ENCODE measurements around the gene EHMT1. TPM values are rescaled to one million over a fixed set of nuclear protein-coding genes. Genes with fewer than 3 reads are reported as not detected.

EHMT1 gene
- total RNA-seq, 4 donors from 2014 or later, result 77.2 to 300 (median 161) TPM

DNA sequence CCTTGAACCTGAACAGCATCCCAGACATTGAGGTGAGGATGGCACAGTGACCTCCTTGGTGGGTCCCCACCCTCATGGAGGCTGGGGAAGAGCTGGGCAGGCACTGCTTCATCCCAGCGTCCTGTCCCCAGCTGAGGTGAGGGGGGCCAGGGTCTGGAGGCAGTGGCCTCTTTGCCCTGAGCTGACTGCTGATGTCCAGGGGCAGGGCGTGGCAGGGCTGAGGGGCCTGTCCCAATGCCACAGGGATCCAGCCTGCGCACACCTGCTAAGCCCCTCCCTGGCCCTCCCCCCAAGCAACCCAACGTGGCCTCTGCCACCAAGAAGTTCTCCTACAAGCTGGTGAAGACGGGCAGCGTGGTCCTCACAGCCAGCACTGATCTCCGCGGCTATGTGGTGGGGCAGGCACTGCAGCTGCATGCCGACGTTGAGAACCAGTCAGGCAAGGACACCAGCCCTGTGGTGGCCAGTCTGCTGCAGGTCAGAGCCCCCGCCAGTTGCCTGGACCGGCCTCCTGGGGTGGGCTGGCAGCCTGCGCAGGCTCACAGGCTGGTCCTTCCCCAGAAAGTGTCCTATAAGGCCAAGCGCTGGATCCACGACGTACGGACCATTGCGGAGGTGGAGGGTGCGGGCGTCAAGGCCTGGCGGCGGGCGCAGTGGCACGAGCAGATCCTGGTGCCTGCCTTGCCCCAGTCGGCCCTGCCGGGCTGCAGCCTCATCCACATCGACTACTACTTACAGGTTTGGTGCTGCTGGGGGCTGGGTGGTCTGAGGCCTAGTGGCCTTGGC, 4.9 kb upstream of the EHMT1 start:
- TF ChIP-seq POLR2A (IDR thresholded peaks at IDR 0.05), result no peak
- TF ChIP-seq, protein P1, sequence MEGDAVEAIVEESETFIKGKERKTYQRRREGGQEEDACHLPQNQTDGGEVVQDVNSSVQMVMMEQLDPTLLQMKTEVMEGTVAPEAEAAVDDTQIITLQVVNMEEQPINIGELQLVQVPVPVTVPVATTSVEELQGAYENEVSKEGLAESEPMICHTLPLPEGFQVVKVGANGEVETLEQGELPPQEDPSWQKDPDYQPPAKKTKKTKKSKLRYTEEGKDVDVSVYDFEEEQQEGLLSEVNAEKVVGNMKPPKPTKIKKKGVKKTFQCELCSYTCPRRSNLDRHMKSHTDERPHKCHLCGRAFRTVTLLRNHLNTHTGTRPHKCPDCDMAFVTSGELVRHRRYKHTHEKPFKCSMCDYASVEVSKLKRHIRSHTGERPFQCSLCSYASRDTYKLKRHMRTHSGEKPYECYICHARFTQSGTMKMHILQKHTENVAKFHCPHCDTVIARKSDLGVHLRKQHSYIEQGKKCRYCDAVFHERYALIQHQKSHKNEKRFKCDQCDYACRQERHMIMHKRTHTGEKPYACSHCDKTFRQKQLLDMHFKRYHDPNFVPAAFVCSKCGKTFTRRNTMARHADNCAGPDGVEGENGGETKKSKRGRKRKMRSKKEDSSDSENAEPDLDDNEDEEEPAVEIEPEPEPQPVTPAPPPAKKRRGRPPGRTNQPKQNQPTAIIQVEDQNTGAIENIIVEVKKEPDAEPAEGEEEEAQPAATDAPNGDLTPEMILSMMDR (IDR thresholded peaks at IDR 0.05), result no peak
- Histone ChIP-seq H3K4me1 (peaks cover 7 to 50% (median 17%) of the 10 kb centered on the region in 4 donors), H3K9me3 (no peaks in the 10 kb centered on the region), H3K36me3 (peaks cover 0 to 40% (median 0%) of the 10 kb centered on the region in 3 donors), H3K4me3 (no peak overlapping the region), H3K27ac (peak overlapping the region in 2 of 4 donors; percentile 94 to 96), H3K27me3 (no peaks in the 10 kb centered on the region)
- peak in 1 of 3 donors; percentile 52 for DNase-seq

DNA sequence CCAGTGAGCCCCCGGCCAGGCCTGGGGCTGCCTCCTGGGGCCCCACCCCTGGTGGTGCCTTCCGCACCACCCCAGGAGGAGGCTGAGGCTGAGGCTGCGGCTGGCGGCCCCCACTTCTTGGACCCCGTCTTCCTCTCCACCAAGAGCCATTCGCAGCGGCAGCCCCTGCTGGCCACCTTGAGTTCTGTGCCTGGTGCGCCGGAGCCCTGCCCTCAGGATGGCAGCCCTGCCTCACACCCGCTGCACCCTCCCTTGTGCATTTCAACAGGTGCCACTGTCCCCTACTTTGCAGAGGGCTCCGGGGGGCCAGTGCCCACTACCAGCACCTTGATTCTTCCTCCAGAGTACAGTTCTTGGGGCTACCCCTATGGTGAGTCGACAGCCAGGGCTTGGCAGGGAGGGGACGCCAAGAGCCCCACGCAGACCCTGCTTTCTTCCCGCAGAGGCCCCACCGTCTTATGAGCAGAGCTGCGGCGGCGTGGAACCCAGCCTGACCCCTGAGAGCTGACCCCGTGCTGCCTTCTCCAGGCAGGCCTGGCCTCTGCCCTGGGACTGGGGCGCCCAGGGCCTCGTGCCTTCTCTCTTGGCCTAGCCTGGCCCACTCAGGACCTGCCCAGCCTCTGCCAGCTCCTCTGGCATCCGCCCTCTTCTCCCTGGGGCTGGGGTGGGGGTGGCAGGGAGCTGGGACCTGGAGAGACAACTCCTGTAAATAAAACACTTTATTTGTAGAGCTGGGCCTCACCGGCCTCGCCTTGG, 4.0 kb upstream of the EHMT1 start:
- Histone ChIP-seq H3K9me3 (no peaks in the 10 kb centered on the region), H3K27ac (no peak overlapping the region), H3K27me3 (no peaks in the 10 kb centered on the region), H3K36me3 (peaks cover 0 to 33% (median 0%) of the 10 kb centered on the region in 3 donors), H3K4me3 (no peak overlapping the region), H3K4me1 (peaks cover 7 to 51% (median 17%) of the 10 kb centered on the region in 4 donors)
- TF ChIP-seq, protein P1 (IDR thresholded peaks at IDR 0.05), result no peak
- TF ChIP-seq POLR2A (IDR thresholded peaks at IDR 0.05), result no peak
- peak in 1 of 3 donors; percentile 44 for DNase-seq

DNA sequence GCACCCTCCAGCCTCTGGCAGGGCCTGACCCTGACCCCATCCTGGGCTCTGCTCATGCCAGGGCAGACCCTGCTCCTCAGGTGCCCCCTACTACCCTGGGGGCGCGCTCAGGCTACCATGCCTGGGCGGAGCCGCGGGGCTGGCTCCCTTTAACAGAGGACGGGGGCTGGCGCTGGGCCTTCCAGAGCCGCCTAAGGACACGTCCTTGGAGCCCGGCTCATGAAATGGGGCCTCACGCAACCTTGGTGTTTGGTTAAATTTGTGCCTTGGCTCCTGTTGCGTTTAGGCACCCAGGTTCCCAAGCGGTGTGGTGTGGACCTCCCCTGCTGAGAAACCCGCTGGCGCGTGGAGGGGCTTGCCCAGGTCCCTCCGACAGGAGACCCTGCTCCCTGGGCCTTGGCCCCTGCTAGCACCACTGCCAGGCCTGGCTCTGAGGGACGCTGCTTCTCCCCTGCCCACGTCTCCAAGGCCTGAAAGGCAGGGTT, 3.4 kb upstream of the EHMT1 start:
- no peaks in the 10 kb centered on the region for H3K9me3 ChIP-seq
- no peak overlapping the region for H3K27ac ChIP-seq
- no peak for DNase-seq
- H3K4me3 ChIP-seq, result no peak overlapping the region
- no peaks in the 10 kb centered on the region for H3K27me3 ChIP-seq
- peaks cover 0 to 33% (median 0%) of the 10 kb centered on the region in 3 donors for H3K36me3 ChIP-seq
- TF ChIP-seq, protein P1 (IDR thresholded peaks at IDR 0.05), result no peak
- no peak for TF ChIP-seq POLR2A (IDR thresholded peaks at IDR 0.05)
- H3K4me1 ChIP-seq, result peaks cover 7 to 57% (median 20%) of the 10 kb centered on the region in 4 donors

DNA sequence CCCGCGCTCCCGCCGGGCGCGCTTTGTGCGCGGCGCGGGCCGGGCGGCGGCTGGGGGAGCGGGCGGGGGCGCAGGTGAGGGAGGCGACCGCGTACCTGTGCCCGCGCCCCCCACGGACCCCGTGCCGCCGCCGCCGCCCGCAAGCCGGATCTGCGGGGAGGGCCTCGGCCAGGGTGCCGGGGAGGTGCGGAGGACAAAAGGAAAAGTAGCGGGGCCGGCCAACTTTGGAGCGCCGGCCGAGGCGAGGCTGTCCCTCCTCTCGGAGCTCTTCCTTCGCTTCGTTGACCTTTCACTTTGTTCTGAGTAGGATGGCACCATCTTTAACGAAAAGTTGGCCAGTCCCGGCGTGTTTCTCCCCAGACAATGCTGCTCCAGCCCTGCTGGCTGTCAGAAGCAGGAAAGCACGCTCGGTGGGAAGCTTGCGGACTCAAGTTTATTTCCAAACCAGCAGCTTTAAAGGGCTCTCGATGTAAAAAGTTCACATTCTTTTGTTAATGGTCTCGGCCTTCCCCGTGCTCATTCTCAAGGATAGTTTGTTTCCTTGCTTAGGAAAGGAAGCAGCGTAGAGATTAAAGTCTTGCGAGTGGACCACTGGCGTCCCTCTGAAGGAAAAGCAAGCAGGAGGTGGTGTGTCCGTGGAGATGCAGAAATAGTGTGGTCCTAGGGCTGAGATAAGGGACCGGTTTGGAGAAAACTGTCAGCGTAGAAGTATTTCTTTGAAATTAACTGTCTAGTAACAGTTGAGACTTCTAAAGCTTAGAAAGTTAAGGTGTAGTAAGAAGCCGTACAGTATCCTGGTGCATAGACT, 639 bp downstream of the EHMT1 start:
- TF ChIP-seq POLR2A (IDR thresholded peaks at IDR 0.05), result no peak
- TF ChIP-seq, protein P1 (IDR thresholded peaks at IDR 0.05), result peak in 1 of 6 experiments; percentile 6
- Histone ChIP-seq H3K9me3 (no peaks in the 10 kb centered on the region), H3K4me1 (peaks cover 0 to 38% (median 17%) of the 10 kb centered on the region in 4 donors), H3K27ac (peak overlapping the region; percentile 83 to 96 (median 89)), H3K4me3 (peak overlapping the region; percentile 73 to 94 (median 87)), H3K36me3 (peaks cover 0 to 20% (median 0%) of the 10 kb centered on the region in 3 donors), H3K27me3 (no peaks in the 10 kb centered on the region)
- DNase-seq, result peak in 1 of 3 donors; percentile 69

DNA sequence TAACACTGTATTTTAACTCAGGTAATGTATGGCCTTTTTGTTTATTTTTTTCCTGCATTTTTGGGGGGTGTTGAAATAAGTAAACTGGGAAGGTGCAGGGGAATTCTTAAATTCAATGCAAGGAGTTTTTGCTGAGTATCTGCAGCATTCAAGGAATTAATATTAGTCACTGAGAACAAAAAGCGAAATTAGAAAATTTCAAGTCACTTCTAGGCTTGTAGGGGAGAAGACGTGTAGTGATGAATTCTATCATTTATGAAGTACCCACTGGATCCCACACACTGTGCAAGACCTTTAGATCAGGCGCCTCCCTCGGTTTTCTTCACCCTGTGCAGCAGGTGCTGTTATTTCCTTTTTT, 1.2 kb downstream of the EHMT1 start:
- peak overlapping the region; percentile 83 to 96 (median 89) for H3K27ac ChIP-seq
- peaks cover 0 to 14% (median 0%) of the 10 kb centered on the region in 3 donors for H3K36me3 ChIP-seq
- DNase-seq, result no peak
- H3K9me3 ChIP-seq, result no peaks in the 10 kb centered on the region
- no peaks in the 10 kb centered on the region for H3K27me3 ChIP-seq
- peaks cover 0 to 38% (median 17%) of the 10 kb centered on the region in 4 donors for H3K4me1 ChIP-seq
- TF ChIP-seq, protein P1 (IDR thresholded peaks at IDR 0.05), result no peak
- TF ChIP-seq POLR2A (IDR thresholded peaks at IDR 0.05), result no peak
- H3K4me3 ChIP-seq, result peak overlapping the region in 3 of 4 donors; percentile 80 to 94 (median 94)

Data from Peyer's patch (tissue), 4 donors.